ENCODE data around the gene PFDN2. TPM values are rescaled to one million over a fixed set of nuclear protein-coding genes. Genes with fewer than 3 reads are reported as not detected.

PFDN2 gene
- total RNA-seq, 1 donor from 2014 or later = 74.1 TPM

- Mint-ChIP-seq H3K36me3 (no peaks in the 10 kb centered on the region), H3K4me1 (peaks cover 4% of the 10 kb centered on the region), H3K9me3 (no peaks in the 10 kb centered on the region), H3K27ac (no peak overlapping the region), H3K27me3 (ENCODE audit: insufficient read depth, low read depth) (peaks cover 3% of the 10 kb centered on the region), H3K4me3 (no peak overlapping the region)
- Histone ChIP-seq H3K4me1 (peaks cover 7% of the 10 kb centered on the region), H2AFZ (replicated peaks) (no peak overlapping the region), H3K27me3 (no peaks in the 10 kb centered on the region), H3K27ac (no peak overlapping the region), H3K9me3 (ENCODE audit: low read depth) (no peaks in the 10 kb centered on the region), H3K36me3 (no peaks in the 10 kb centered on the region), H3F3A (ENCODE audit: low read depth) (no peaks in the 10 kb centered on the region), H4K20me1 (ENCODE audit: low read depth) (no peaks in the 10 kb centered on the region), H3K4me3 (no peak overlapping the region), H3K4me2 (no peak overlapping the region), H3K9ac (no peak overlapping the region), H3K79me2 (ENCODE audit: low read depth) (no peaks in the 10 kb centered on the region)
- TF ChIP-seq EZH2phosphoT487 (IDR thresholded peaks at IDR 0.05) (no peak), EZH2 (IDR thresholded peaks at IDR 0.05) (no peak), CTCF (IDR thresholded peaks at IDR 0.05) (no peak)
- no peak for DNase-seq (ENCODE audit: low spot score)
Measured at GRCh38 chr1:161090617-161091016, 27.2 kb downstream of the PFDN2 start.

- Mint-ChIP-seq H3K9me3 (no peaks in the 10 kb centered on the region), H3K4me1 (peaks cover 11% of the 10 kb centered on the region), H3K4me3 (no peak overlapping the region)
Measured at GRCh38 chr1:161089938-161090337, 27.9 kb downstream of the PFDN2 start.

GRCh38 chr1:161089251-161089924 lies 28.4 kb downstream of the PFDN2 start, which contains the start of gene NECTIN4:
Gene NECTIN4 (minus strand): TSS chr1:161089558. CDS start chr1:161089296, 262 bp downstream.
- H3K27ac Mint-ChIP-seq = peak within 1 kb of the TSS; percentile 3
- no peaks in the 10 kb centered on the region for H3K9me3 ChIP-seq (ENCODE audit: low read depth)
- H3K27me3 ChIP-seq = no peaks in the 10 kb centered on the region
- H3K4me3 Mint-ChIP-seq = no peak within 1 kb of the TSS
- H3K4me3 ChIP-seq = no peak within 1 kb of the TSS
- no peak within 1 kb of the TSS for H2AFZ ChIP-seq (replicated peaks)
- no peak within 1 kb of the TSS for H3K9ac ChIP-seq
- H3F3A ChIP-seq (ENCODE audit: low read depth) = no peaks in the 10 kb centered on the region
- H3K79me2 ChIP-seq (ENCODE audit: low read depth) = no peaks in the 10 kb centered on the region
- no peaks in the 10 kb centered on the region for H3K36me3 Mint-ChIP-seq
- no peaks in the 10 kb centered on the region for H4K20me1 ChIP-seq (ENCODE audit: low read depth)
- H3K27ac ChIP-seq = no peak within 1 kb of the TSS
- no peaks in the 10 kb centered on the region for H3K36me3 ChIP-seq
- no peak for TF ChIP-seq EZH2 (IDR thresholded peaks at IDR 0.05)
- no peak for TF ChIP-seq CTCF (IDR thresholded peaks at IDR 0.05)
- TF ChIP-seq EZH2phosphoT487 (IDR thresholded peaks at IDR 0.05) = no peak
- no peak for DNase-seq (ENCODE audit: low spot score)
- peaks cover 11% of the 10 kb centered on the region for H3K4me1 ChIP-seq
- peaks cover 2% of the 10 kb centered on the region for H3K27me3 Mint-ChIP-seq (ENCODE audit: insufficient read depth, low read depth)
- H3K4me2 ChIP-seq = no peak within 1 kb of the TSS
- peaks cover 13% of the 10 kb centered on the region for H3K4me1 Mint-ChIP-seq
- H3K9me3 Mint-ChIP-seq = no peaks in the 10 kb centered on the region

More at GRCh38 chr1:161089938-161090337, 27.9 kb downstream of the PFDN2 start:
- no peaks in the 10 kb centered on the region for H3K36me3 ChIP-seq
- H3K27me3 Mint-ChIP-seq (ENCODE audit: insufficient read depth, low read depth) = peaks cover 2% of the 10 kb centered on the region
- H4K20me1 ChIP-seq (ENCODE audit: low read depth) = no peaks in the 10 kb centered on the region
- no peaks in the 10 kb centered on the region for H3K79me2 ChIP-seq (ENCODE audit: low read depth)
- H3K4me2 ChIP-seq = no peak overlapping the region
- H3F3A ChIP-seq (ENCODE audit: low read depth) = no peaks in the 10 kb centered on the region
- H3K36me3 Mint-ChIP-seq = no peaks in the 10 kb centered on the region
- peaks cover 11% of the 10 kb centered on the region for H3K4me1 ChIP-seq
- H2AFZ ChIP-seq (replicated peaks) = no peak overlapping the region
- H3K27ac Mint-ChIP-seq = no peak overlapping the region
- no peaks in the 10 kb centered on the region for H3K9me3 ChIP-seq (ENCODE audit: low read depth)
- TF ChIP-seq EZH2 (IDR thresholded peaks at IDR 0.05) (no peak), EZH2phosphoT487 (IDR thresholded peaks at IDR 0.05) (no peak), CTCF (IDR thresholded peaks at IDR 0.05) (no peak)
- no peak overlapping the region for H3K27ac ChIP-seq
- no peak overlapping the region for H3K4me3 ChIP-seq
- no peaks in the 10 kb centered on the region for H3K27me3 ChIP-seq
- no peak overlapping the region for H3K9ac ChIP-seq
- DNase-seq (ENCODE audit: low spot score) = no peak
